Measurements from ENCODE around the gene CCL17.

CCL17 gene

DNA sequence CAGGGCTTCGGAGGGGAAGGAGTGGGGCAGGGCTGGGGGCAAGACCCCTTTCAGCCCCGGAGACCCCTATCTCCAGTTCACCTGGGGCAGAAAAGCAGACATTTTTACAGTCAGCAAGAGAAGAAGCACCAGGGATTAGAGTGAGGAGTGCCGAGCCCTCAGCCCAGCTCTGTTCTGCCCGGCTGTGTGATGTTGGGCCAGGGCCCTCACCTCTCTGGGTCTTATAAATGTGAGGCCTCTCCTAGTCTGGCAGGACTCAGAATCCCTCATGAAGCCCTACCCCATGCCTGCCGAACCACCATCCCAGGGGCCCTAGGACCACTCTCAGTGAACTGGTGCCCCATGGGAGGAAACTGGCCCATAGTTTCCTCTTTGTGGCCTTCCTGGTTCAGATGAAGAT lies 19.5 kb upstream of the CCL17 start:
- TF ChIP-seq, protein P1, sequence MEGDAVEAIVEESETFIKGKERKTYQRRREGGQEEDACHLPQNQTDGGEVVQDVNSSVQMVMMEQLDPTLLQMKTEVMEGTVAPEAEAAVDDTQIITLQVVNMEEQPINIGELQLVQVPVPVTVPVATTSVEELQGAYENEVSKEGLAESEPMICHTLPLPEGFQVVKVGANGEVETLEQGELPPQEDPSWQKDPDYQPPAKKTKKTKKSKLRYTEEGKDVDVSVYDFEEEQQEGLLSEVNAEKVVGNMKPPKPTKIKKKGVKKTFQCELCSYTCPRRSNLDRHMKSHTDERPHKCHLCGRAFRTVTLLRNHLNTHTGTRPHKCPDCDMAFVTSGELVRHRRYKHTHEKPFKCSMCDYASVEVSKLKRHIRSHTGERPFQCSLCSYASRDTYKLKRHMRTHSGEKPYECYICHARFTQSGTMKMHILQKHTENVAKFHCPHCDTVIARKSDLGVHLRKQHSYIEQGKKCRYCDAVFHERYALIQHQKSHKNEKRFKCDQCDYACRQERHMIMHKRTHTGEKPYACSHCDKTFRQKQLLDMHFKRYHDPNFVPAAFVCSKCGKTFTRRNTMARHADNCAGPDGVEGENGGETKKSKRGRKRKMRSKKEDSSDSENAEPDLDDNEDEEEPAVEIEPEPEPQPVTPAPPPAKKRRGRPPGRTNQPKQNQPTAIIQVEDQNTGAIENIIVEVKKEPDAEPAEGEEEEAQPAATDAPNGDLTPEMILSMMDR (IDR thresholded peaks at IDR 0.05; ENCODE audit: borderline replicate concordance, insufficient read depth, low read depth, low read length), result no peak
- no peak overlapping the region for H3K4me3 ChIP-seq (ENCODE audit: low read depth, low read length)

DNA sequence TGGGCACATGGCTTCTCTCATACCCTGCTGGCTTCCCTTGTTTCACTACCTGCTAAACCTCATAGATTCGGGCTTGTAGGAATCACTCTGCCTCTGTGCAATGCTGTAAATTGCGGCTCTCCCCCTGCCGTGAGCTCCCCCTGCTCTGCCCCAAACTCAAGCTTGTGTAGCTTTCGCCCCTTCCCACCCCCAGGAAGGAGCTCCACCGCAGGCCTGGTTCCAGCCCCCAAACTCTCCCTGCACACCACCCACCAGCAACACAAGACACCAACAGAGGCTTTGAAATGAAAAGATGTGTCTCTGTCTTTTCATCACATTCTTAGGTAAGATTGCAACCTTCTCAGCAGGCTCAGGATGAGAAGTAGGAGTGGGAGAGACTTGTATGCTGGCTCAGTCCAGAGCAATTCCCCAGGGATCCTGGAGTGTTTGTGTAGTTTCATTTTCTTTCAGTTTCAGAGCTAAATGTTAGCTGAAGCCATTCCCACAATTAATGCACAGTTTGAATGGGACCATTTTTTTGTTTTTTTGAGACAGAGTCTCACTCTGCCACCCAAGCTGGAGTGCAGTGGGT lies 18.1 kb upstream of the CCL17 start:
- TF ChIP-seq, protein P1 (IDR thresholded peaks at IDR 0.05; ENCODE audit: borderline replicate concordance, insufficient read depth, low read depth, low read length), result no peak
- H3K4me3 ChIP-seq (ENCODE audit: low read depth, low read length), result no peak overlapping the region

DNA sequence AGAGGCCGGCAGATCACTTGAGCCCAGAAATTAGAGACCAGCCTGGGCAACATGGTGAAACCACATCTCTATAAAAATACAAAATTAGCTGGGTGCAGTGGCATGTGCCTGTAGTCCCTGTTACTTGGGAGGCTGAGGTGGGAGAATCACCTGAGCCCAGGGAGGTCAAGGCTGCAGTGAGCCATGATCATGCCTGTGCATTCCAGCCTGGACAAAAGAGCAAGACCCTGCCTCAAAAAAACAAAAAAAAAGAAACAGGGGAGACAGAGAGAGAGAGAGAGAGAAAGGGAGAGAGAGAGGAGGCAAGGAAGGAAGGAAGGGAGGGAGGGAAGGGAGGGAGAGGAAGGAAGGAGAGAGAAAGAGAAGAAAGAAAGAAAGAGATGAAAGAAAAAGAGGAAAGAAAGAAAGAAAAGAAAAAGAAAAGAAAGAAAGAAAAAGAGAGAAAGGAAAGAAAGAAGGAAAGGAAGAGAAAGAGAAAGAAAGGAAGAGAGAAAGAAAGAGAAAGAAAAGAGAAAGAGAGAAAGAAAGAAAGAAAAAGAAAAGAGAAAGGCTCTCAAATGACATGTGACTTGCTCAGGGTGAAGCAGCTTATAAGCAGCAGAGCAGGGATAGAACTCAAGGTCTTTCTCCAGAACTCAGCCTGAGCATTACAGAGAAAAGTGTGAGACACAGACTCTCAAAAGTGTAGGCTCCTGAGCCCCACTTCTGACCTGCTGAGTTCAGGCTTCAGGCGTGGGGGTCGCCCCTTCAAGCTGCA lies 16.8 kb upstream of the CCL17 start:
- TF ChIP-seq, protein P1 (IDR thresholded peaks at IDR 0.05; ENCODE audit: borderline replicate concordance, insufficient read depth, low read depth, low read length), result no peak
- H3K4me3 ChIP-seq (ENCODE audit: low read depth, low read length), result no peak overlapping the region

DNA sequence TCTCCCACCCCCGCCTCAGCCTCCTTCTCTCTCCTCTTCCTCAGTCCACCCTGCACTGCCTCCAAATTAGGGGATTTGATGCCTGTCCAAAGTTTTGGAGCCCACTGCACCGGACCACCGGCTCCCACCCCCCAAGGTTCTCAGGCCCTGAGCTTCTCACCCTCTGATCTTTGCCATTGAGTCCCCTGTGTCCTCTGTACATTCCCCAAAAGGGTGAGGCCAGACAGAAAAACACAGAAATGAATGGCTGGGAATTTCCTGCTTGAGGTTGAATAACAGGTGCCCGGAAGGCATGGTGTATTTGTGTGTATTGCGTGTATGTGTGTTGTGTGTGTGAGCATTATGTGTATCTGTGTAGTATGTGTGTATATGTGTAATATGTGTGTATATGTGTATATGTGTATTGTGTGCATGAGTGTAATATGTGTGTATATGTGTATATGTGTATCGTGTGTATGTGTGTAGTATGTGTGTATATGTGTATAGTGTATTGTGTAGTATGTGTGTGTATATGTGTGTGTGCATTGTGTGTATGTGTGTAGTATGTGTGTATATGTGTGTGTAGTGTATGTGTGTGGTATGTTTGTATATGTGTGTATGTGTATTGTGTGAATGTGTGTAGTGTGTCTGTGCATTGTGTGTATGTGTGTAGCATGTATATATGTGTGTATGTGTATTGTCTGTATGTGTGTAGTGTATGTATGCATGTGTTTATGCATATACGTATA lies 16.0 kb upstream of the CCL17 start:
- TF ChIP-seq, protein P1 (IDR thresholded peaks at IDR 0.05; ENCODE audit: borderline replicate concordance, insufficient read depth, low read depth, low read length), result no peak
- H3K4me3 ChIP-seq (ENCODE audit: low read depth, low read length), result no peak overlapping the region

DNA sequence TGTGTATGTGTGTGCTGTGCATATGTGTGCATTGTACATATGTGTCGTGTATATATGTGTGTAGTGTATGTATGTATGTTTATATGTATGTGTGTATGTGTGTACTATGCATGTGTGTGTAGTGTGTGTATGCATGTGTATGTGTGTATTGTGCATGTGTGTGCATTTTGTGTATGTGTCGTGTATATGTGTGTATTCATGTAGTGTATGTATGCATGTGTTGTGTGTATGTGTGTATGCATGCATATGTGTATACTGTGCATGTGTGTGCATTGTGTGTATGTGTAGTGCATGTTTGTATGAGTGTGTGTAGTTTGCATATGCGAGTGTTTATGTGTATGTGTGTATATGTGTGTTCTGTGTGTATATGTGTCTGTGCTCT lies 15.5 kb upstream of the CCL17 start:
- TF ChIP-seq, protein P1 (IDR thresholded peaks at IDR 0.05; ENCODE audit: borderline replicate concordance, insufficient read depth, low read depth, low read length), result no peak
- no peak overlapping the region for H3K4me3 ChIP-seq (ENCODE audit: low read depth, low read length)

DNA sequence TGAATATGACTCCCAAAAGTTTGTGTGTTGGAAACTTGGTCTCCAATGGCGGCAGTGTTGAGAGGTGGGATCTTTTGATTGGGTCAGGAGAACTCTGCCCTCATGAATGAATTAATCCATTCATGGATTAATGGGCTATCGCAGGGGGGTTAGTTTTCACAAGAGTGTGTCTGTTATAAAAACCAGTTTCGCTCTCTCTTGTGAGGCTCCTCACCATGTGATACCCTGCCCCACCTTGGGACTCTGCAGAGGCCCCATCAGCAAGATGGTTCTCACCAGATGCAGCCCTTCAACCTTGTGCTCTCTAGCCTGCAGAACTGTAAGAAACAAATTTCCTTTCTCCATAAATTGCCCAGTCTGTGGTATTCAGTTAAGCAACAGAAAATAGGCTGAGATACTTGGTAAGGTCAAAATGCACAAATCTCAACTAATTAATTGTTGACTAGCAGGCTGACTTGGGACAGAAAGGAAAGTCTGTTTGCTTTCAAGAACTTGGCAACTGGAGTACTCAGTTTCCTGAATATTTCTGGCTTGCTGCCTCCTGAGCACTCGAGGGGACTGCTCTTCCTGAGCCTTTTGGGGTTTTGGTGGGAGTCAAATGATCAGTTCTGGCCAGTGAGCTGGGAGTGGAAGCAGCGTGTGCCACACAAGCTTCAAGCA lies 13.8 kb upstream of the CCL17 start:
- TF ChIP-seq, protein P1 (IDR thresholded peaks at IDR 0.05; ENCODE audit: borderline replicate concordance, insufficient read depth, low read depth, low read length), result no peak
- H3K4me3 ChIP-seq (ENCODE audit: low read depth, low read length), result no peak overlapping the region
